GM20431 (cell line): ENCODE data around the gene KAT7.
"Not testable (repeated sequence)": the region's sequence is repeated elsewhere in the genome, so short reads cannot be mapped to it uniquely, and the experiment has no call there.

Experiments
- in situ Hi-C: fragments of 300-500 bp; cut with MseI, MboI; formaldehyde crosslinking; loops from one replicate; pipeline ENCODE4 v1.15.0; 2020; ENCODE audit warnings: low sequenced_read_pairs; ENCODE audit not compliant: unreplicated experiment

The KAT7 gene

GRCh38 chr17:49795372-49795771 is 6.9 kb downstream of the KAT7 start:
- in situ Hi-C loops = no loop called here

- in situ Hi-C loops = no loop called here
Measured at GRCh38 chr17:49798182-49798581, 9.7 kb downstream of the KAT7 start.

GRCh38 chr17:49798738-49799137 is 10.3 kb downstream of the KAT7 start:
- in situ Hi-C loops = no loop called here

- in situ Hi-C loops = no loop called here
Measured at GRCh38 chr17:49809056-49809455, 20.6 kb downstream of the KAT7 start.

- in situ Hi-C loops = no loop called here
Measured at GRCh38 chr17:49814781-49815529, 26.5 kb downstream of the KAT7 start.

- in situ Hi-C loops = no loop called here
Measured at GRCh38 chr17:49815761-49816281, 27.3 kb downstream of the KAT7 start.

GRCh38 chr17:49817993-49818392 is 29.5 kb downstream of the KAT7 start:
- in situ Hi-C loops = no loop called here

GRCh38 chr17:49819138-49819537 is 30.7 kb downstream of the KAT7 start:
- in situ Hi-C loops = no loop called here

GRCh38 chr17:49819651-49820050 is 31.2 kb downstream of the KAT7 start:
- in situ Hi-C loops = no loop called here

GRCh38 chr17:49820773-49821172 is 32.3 kb downstream of the KAT7 start:
- in situ Hi-C loops = no loop called here

- in situ Hi-C loops = no loop called here
Measured at GRCh38 chr17:49821466-49821865, 33.0 kb downstream of the KAT7 start.

GRCh38 chr17:49821916-49822315 is 33.4 kb downstream of the KAT7 start:
- in situ Hi-C loops = no loop called here

GRCh38 chr17:49822829-49823228 is 34.3 kb downstream of the KAT7 start:
- in situ Hi-C loops = no loop called here

- in situ Hi-C loops = no loop called here
Measured at GRCh38 chr17:49823614-49824013, 35.1 kb downstream of the KAT7 start.

GRCh38 chr17:49825645-49826044 is 37.2 kb downstream of the KAT7 start:
- in situ Hi-C loops = no loop called here

- in situ Hi-C loops = not testable (repeated sequence)
Measured at GRCh38 chr17:49828325-49828724, 39.8 kb downstream of the KAT7 start.

GRCh38 chr17:49829026-49829425 is 40.5 kb downstream of the KAT7 start:
- in situ Hi-C loops = no loop called here

GRCh38 chr17:49830605-49831004 is 42.1 kb downstream of the KAT7 start:
- in situ Hi-C loops = no loop called here

GRCh38 chr17:49832840-49833599 is 44.5 kb downstream of the KAT7 start:
- in situ Hi-C loops = no loop called here

GRCh38 chr17:49834118-49834743 is 45.8 kb downstream of the KAT7 start:
- in situ Hi-C loops = no loop called here

GRCh38 chr17:49835472-49835871 is 47.0 kb downstream of the KAT7 start:
- in situ Hi-C loops = no loop called here
